Measurements from ENCODE around the gene TIPIN. TPM values are rescaled to one million over a fixed set of nuclear protein-coding genes. Genes with fewer than 3 reads are reported as not detected.

The TIPIN gene
- total RNA-seq (1 to 10 TPM; 4.2 to 7.6 TPM), polyA plus RNA-seq (1 to 10 TPM; 2.6 to 2.7 TPM)
- long read RNA-seq, donor 1, partial matches to known transcripts = 2 of 8 reads
- long read RNA-seq, donor 1, other reads (novel, unspliced or antisense) = 3 of 8 reads
- long read RNA-seq, donor 2, partial matches to known transcripts = 1 of 2 reads
- long read RNA-seq, donor 2, other reads (novel, unspliced or antisense) = 1 of 2 reads

GRCh38 chr15:66356359-66357236 is at the start of gene TIPIN:
TIPIN (minus strand) TSS chr15:66356685; CDS start chr15:66352947, 3,738 bp downstream.
- Histone ChIP-seq H3K27ac (ENCODE audit: low read depth in 1 of 2, low read length in 2 of 2) (peak within 1 kb of the TSS in 1 of 2 donors; percentile 64), H3K9me3 (ENCODE audit: control insufficient read depth, low read length) (no peaks in the 10 kb centered on the region), H3K27me3 (ENCODE audit: control insufficient read depth in 1 of 2, insufficient read depth in 2 of 2, low read length in 1 of 2) (no peaks in the 10 kb centered on the region), H3K4me1 (ENCODE audit: control insufficient read depth in 1 of 2, insufficient read depth in 2 of 2, low read length in 2 of 2) (peaks cover 0 to 3% of the 10 kb centered on the region in 2 donors), H3K36me3 (ENCODE audit: control insufficient read depth in 1 of 2, insufficient read depth in 2 of 2, low read length in 1 of 2) (no peaks in the 10 kb centered on the region), H3K4me3 (ENCODE audit: low read length in 2 of 2) (peak within 1 kb of the TSS; percentile 42 to 61)
- intact Hi-C loops (cut with DNase I) = no loop called here
- ATAC-seq (ENCODE audit: low FRiP score) (peak; percentile 99), DNase-seq (peak; percentile 98 to 99)
- 4 to 6% methylated on average over 51 of the region's 51 CpGs for WGBS, 2 donors

- ATAC-seq (ENCODE audit: low FRiP score) (no peak), DNase-seq (no peak)
- intact Hi-C loops (cut with DNase I) = no loop called here
- WGBS, 2 donors = 9 to 24% methylated on average over 3 of the region's 3 CpGs
- H3K36me3 ChIP-seq (ENCODE audit: control insufficient read depth in 1 of 2, insufficient read depth in 2 of 2, low read length in 1 of 2) = no peaks in the 10 kb centered on the region
- no peaks in the 10 kb centered on the region for H3K9me3 ChIP-seq (ENCODE audit: control insufficient read depth, low read length)
- H3K27ac ChIP-seq (ENCODE audit: low read depth in 1 of 2, low read length in 2 of 2) = no peak overlapping the region
- no peaks in the 10 kb centered on the region for H3K27me3 ChIP-seq (ENCODE audit: control insufficient read depth in 1 of 2, insufficient read depth in 2 of 2, low read length in 1 of 2)
- H3K4me1 ChIP-seq (ENCODE audit: control insufficient read depth in 1 of 2, insufficient read depth in 2 of 2, low read length in 2 of 2) = peaks cover 0 to 8% of the 10 kb centered on the region in 2 donors
- H3K4me3 ChIP-seq (ENCODE audit: low read length in 2 of 2) = no peak overlapping the region
Observed at GRCh38 chr15:66405615-66406014, 49.1 kb upstream of the TIPIN start.

- ATAC-seq (ENCODE audit: low FRiP score) = peak; percentile 38
- no peak for DNase-seq
- no peak overlapping the region for H3K4me3 ChIP-seq (ENCODE audit: low read length in 2 of 2)
- intact Hi-C loops (cut with DNase I) = no loop called here
- H3K4me1 ChIP-seq (ENCODE audit: control insufficient read depth in 1 of 2, insufficient read depth in 2 of 2, low read length in 2 of 2) = peaks cover 0 to 8% of the 10 kb centered on the region in 2 donors
- 50 to 57% methylated on average over 2 of the region's 2 CpGs for WGBS, 2 donors
- H3K9me3 ChIP-seq (ENCODE audit: control insufficient read depth, low read length) = no peaks in the 10 kb centered on the region
- H3K27me3 ChIP-seq (ENCODE audit: control insufficient read depth in 1 of 2, insufficient read depth in 2 of 2, low read length in 1 of 2) = no peaks in the 10 kb centered on the region
- H3K36me3 ChIP-seq (ENCODE audit: control insufficient read depth in 1 of 2, insufficient read depth in 2 of 2, low read length in 1 of 2) = no peaks in the 10 kb centered on the region
- no peak overlapping the region for H3K27ac ChIP-seq (ENCODE audit: low read depth in 1 of 2, low read length in 2 of 2)
Observed at GRCh38 chr15:66405007-66405406, 48.5 kb upstream of the TIPIN start.

GRCh38 chr15:66404532-66404931 is 48.0 kb upstream of the TIPIN start:
- intact Hi-C loops (cut with DNase I) = no loop called here
- H3K27ac ChIP-seq (ENCODE audit: low read depth in 1 of 2, low read length in 2 of 2) = no peak overlapping the region
- H3K36me3 ChIP-seq (ENCODE audit: control insufficient read depth in 1 of 2, insufficient read depth in 2 of 2, low read length in 1 of 2) = no peaks in the 10 kb centered on the region
- H3K27me3 ChIP-seq (ENCODE audit: control insufficient read depth in 1 of 2, insufficient read depth in 2 of 2, low read length in 1 of 2) = no peaks in the 10 kb centered on the region
- H3K4me3 ChIP-seq (ENCODE audit: low read length in 2 of 2) = no peak overlapping the region
- DNase-seq = no peak
- H3K9me3 ChIP-seq (ENCODE audit: control insufficient read depth, low read length) = no peaks in the 10 kb centered on the region
- ATAC-seq (ENCODE audit: low FRiP score) = no peak
- 86% methylated on average over 7 of the region's 7 CpGs for WGBS, 2 donors
- H3K4me1 ChIP-seq (ENCODE audit: control insufficient read depth in 1 of 2, insufficient read depth in 2 of 2, low read length in 2 of 2) = peaks cover 0 to 8% of the 10 kb centered on the region in 2 donors

- DNase-seq = no peak
- 83% methylated on average over 8 of the region's 8 CpGs for WGBS, 2 donors
- no peaks in the 10 kb centered on the region for H3K27me3 ChIP-seq (ENCODE audit: control insufficient read depth in 1 of 2, insufficient read depth in 2 of 2, low read length in 1 of 2)
- ATAC-seq (ENCODE audit: low FRiP score) = no peak
- H3K36me3 ChIP-seq (ENCODE audit: control insufficient read depth in 1 of 2, insufficient read depth in 2 of 2, low read length in 1 of 2) = no peaks in the 10 kb centered on the region
- peaks cover 0 to 8% of the 10 kb centered on the region in 2 donors for H3K4me1 ChIP-seq (ENCODE audit: control insufficient read depth in 1 of 2, insufficient read depth in 2 of 2, low read length in 2 of 2)
- no peak overlapping the region for H3K4me3 ChIP-seq (ENCODE audit: low read length in 2 of 2)
- no peak overlapping the region for H3K27ac ChIP-seq (ENCODE audit: low read depth in 1 of 2, low read length in 2 of 2)
- no peaks in the 10 kb centered on the region for H3K9me3 ChIP-seq (ENCODE audit: control insufficient read depth, low read length)
- intact Hi-C loops (cut with DNase I) = no loop called here
Observed at GRCh38 chr15:66404122-66404521, 47.6 kb upstream of the TIPIN start.

GRCh38 chr15:66403323-66403722 is 46.8 kb upstream of the TIPIN start:
- intact Hi-C loops (cut with DNase I) = no loop called here
- Histone ChIP-seq H3K4me1 (ENCODE audit: control insufficient read depth in 1 of 2, insufficient read depth in 2 of 2, low read length in 2 of 2) (peaks cover 0 to 8% of the 10 kb centered on the region in 2 donors), H3K36me3 (ENCODE audit: control insufficient read depth in 1 of 2, insufficient read depth in 2 of 2, low read length in 1 of 2) (no peaks in the 10 kb centered on the region), H3K27me3 (ENCODE audit: control insufficient read depth in 1 of 2, insufficient read depth in 2 of 2, low read length in 1 of 2) (no peaks in the 10 kb centered on the region), H3K4me3 (ENCODE audit: low read length in 2 of 2) (no peak overlapping the region), H3K9me3 (ENCODE audit: control insufficient read depth, low read length) (no peaks in the 10 kb centered on the region), H3K27ac (ENCODE audit: low read depth in 1 of 2, low read length in 2 of 2) (no peak overlapping the region)
- ATAC-seq (ENCODE audit: low FRiP score) (no peak), DNase-seq (no peak)
- 19 to 39% methylated on average over 5 of the region's 5 CpGs for WGBS, 2 donors

- no peaks in the 10 kb centered on the region for H3K36me3 ChIP-seq (ENCODE audit: control insufficient read depth in 1 of 2, insufficient read depth in 2 of 2, low read length in 1 of 2)
- no peaks in the 10 kb centered on the region for H3K27me3 ChIP-seq (ENCODE audit: control insufficient read depth in 1 of 2, insufficient read depth in 2 of 2, low read length in 1 of 2)
- no peak for DNase-seq
- H3K4me1 ChIP-seq (ENCODE audit: control insufficient read depth in 1 of 2, insufficient read depth in 2 of 2, low read length in 2 of 2) = peaks cover 0 to 8% of the 10 kb centered on the region in 2 donors
- no peak overlapping the region for H3K4me3 ChIP-seq (ENCODE audit: low read length in 2 of 2)
- ATAC-seq (ENCODE audit: low FRiP score) = no peak
- intact Hi-C loops (cut with DNase I) = no loop called here
- WGBS, 2 donors = 93% methylated on average over 3 of the region's 3 CpGs
- no peaks in the 10 kb centered on the region for H3K9me3 ChIP-seq (ENCODE audit: control insufficient read depth, low read length)
- no peak overlapping the region for H3K27ac ChIP-seq (ENCODE audit: low read depth in 1 of 2, low read length in 2 of 2)
Observed at GRCh38 chr15:66402761-66403284, 46.3 kb upstream of the TIPIN start.

- Histone ChIP-seq H3K27ac (ENCODE audit: low read depth in 1 of 2, low read length in 2 of 2) (no peak overlapping the region), H3K4me1 (ENCODE audit: control insufficient read depth in 1 of 2, insufficient read depth in 2 of 2, low read length in 2 of 2) (peaks cover 0 to 8% of the 10 kb centered on the region in 2 donors), H3K9me3 (ENCODE audit: control insufficient read depth, low read length) (no peaks in the 10 kb centered on the region), H3K27me3 (ENCODE audit: control insufficient read depth in 1 of 2, insufficient read depth in 2 of 2, low read length in 1 of 2) (no peaks in the 10 kb centered on the region), H3K36me3 (ENCODE audit: control insufficient read depth in 1 of 2, insufficient read depth in 2 of 2, low read length in 1 of 2) (no peaks in the 10 kb centered on the region), H3K4me3 (ENCODE audit: low read length in 2 of 2) (no peak overlapping the region)
- intact Hi-C loops (cut with DNase I) = no loop called here
- no peak for DNase-seq
- ATAC-seq (ENCODE audit: low FRiP score) = no peak
- 92 to 96% methylated on average over 8 of the region's 8 CpGs for WGBS, 2 donors
Observed at GRCh38 chr15:66401130-66402021, 44.9 kb upstream of the TIPIN start.
